ENCODE measurements around the gene DNMBP.
"Not testable (repeated sequence)": the region's sequence is repeated elsewhere in the genome, so short reads cannot be mapped to it uniquely, and the experiment has no call there.

The DNMBP gene

DNA sequence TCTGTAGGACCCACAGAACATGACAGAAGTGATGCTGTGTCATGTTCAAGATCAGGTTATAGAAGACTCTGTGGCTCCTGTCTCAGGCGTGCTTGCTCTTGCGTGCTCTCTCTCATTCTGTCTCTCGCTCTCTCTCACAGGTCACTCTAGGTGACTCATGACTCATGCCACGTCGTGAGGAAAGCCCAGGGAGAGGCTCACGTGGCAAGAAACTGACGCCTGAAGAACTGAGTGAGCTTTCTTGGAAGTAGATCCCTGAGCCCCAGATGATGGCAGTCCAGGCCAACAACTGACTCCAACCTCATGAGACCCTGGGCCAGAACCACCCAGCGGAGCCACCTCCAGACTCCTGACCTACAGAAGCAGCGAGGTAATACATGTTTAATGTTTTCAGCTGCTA is 103.3 kb downstream of the DNMBP start:
- H3K9ac ChIP-seq (ENCODE audit: low read length) = no peak overlapping the region
- H3K27me3 ChIP-seq (ENCODE audit: control insufficient read depth, insufficient read depth, low read length) = no peaks in the 10 kb centered on the region
- H3K27ac ChIP-seq (ENCODE audit: low read depth, low read length) = no peak overlapping the region
- H3K4me3 ChIP-seq (ENCODE audit: low read length) = no peak overlapping the region
- no peaks in the 10 kb centered on the region for H3K4me1 ChIP-seq (ENCODE audit: control insufficient read depth, insufficient read depth, low read length)
- H3K36me3 ChIP-seq (ENCODE audit: control insufficient read depth, insufficient read depth, low read length) = peaks cover 27% of the 10 kb centered on the region

DNA sequence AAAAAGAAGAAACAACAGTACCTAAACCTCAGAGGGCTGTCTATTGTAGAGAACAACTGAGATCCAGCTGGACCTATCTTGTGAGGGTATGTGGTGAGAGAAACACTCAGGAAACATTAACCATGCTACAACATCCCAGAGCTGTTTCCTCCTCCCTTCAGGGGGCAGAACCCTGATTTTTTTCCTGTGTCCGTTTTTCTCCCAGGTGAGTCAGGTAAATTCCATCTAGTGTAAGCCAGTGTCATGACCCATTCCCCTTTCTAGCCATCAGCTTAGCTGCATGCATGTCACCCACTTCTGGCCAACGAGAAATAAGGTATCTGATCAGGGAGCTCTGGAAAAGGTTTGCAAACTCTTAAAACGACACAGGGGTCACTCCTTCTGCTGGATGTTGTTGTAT is 103.8 kb downstream of the DNMBP start:
- no peaks in the 10 kb centered on the region for H3K4me1 ChIP-seq (ENCODE audit: control insufficient read depth, insufficient read depth, low read length)
- H3K27ac ChIP-seq (ENCODE audit: low read depth, low read length) = no peak overlapping the region
- no peaks in the 10 kb centered on the region for H3K27me3 ChIP-seq (ENCODE audit: control insufficient read depth, insufficient read depth, low read length)
- peaks cover 27% of the 10 kb centered on the region for H3K36me3 ChIP-seq (ENCODE audit: control insufficient read depth, insufficient read depth, low read length)
- H3K4me3 ChIP-seq (ENCODE audit: low read length) = no peak overlapping the region
- H3K9ac ChIP-seq (ENCODE audit: low read length) = no peak overlapping the region

DNA sequence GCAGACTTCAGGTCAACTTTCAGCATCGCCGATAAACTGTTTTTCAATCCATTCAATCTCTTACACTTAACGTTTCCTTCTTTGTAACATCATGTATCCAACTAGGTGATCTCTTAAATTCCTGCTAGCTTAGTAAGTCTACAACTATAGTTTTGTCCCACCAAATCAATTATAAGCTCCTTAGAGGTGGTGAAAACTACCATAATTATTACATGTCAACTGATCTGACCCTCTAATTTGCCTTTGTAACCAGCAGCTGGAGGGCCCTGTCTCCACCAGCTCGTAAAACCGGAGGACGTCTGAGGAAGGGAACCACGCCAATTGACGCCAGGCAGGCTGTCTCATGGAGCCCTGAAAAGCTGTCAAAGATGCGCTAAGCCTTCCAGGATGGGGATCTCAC is 113.9 kb downstream of the DNMBP start:
- H3K9ac ChIP-seq (ENCODE audit: low read length) = no peak overlapping the region
- no peaks in the 10 kb centered on the region for H3K4me1 ChIP-seq (ENCODE audit: control insufficient read depth, insufficient read depth, low read length)
- H3K4me3 ChIP-seq (ENCODE audit: low read length) = no peak overlapping the region
- no peak overlapping the region for H3K27ac ChIP-seq (ENCODE audit: low read depth, low read length)
- H3K36me3 ChIP-seq (ENCODE audit: control insufficient read depth, insufficient read depth, low read length) = peaks cover 28% of the 10 kb centered on the region
- no peaks in the 10 kb centered on the region for H3K27me3 ChIP-seq (ENCODE audit: control insufficient read depth, insufficient read depth, low read length)

DNA sequence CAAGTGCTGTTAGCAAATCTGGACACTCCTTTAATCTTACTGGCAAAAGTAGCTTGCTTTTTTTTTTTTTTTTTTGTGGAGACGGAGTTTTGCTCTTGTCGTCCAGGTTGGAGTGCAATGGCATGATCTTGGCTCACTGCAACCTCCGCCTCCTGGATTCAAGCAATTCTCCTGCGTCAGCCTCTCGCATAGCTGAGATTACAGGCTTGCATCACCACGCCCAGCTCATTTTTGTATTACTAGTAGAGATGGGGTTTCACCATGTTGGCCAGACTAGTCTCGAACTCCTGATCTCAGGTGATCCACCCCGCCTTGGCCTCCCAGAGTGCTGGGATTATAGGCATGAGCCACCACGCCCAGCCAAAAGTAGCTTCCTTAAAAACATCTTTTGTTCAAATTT is 114.7 kb downstream of the DNMBP start:
- H3K4me1 ChIP-seq (ENCODE audit: control insufficient read depth, insufficient read depth, low read length); H3K9ac ChIP-seq (ENCODE audit: low read length); H3K4me3 ChIP-seq (ENCODE audit: low read length); H3K27ac ChIP-seq (ENCODE audit: low read depth, low read length); H3K27me3 ChIP-seq (ENCODE audit: control insufficient read depth, insufficient read depth, low read length): not testable (repeated sequence)
- H3K36me3 ChIP-seq (ENCODE audit: control insufficient read depth, insufficient read depth, low read length) = peaks cover 28% of the 10 kb centered on the region

DNA sequence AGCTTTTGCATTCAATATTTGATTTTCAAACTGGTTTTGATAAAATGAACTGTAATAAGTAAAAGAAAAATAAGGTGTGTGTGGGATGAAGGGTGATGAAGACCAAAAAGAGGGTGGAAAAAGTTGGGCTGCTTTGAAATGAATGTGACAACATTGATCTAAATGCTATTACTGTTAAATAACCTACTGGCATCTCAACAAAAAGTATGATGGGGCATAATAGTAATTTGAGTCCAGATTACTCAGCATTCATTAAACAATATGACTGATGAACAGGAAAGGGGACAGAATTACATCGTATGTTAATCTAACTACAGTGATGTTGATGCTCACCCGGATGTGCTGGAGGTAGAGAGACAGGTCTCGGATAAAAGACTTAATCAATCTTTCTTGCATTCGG is 115.1 kb downstream of the DNMBP start:
- H3K36me3 ChIP-seq (ENCODE audit: control insufficient read depth, insufficient read depth, low read length) = peaks cover 26% of the 10 kb centered on the region
- no peaks in the 10 kb centered on the region for H3K27me3 ChIP-seq (ENCODE audit: control insufficient read depth, insufficient read depth, low read length)
- H3K27ac ChIP-seq (ENCODE audit: low read depth, low read length) = no peak overlapping the region
- H3K4me3 ChIP-seq (ENCODE audit: low read length) = no peak overlapping the region
- no peaks in the 10 kb centered on the region for H3K4me1 ChIP-seq (ENCODE audit: control insufficient read depth, insufficient read depth, low read length)
- no peak overlapping the region for H3K9ac ChIP-seq (ENCODE audit: low read length)

DNA sequence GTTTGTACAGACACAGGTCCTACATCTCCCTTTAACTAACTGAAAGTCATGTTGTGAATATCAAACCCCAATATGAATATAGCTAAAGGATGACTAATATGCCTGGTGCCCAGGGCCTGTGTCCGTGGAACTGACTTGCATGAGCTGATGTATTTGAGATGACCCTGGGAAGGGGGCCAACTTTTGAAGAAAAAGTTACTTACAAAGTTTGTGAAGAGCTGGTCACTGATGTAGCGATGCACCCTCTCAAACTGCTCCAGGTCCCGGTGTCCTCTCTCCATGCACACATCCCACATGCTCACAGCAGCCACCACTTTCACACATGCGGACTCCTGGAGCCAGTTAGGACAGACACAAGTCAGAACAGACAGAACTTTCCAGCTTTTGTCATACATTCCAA is 121.1 kb downstream of the DNMBP start:
- no peak overlapping the region for H3K4me3 ChIP-seq (ENCODE audit: low read length)
- H3K27ac ChIP-seq (ENCODE audit: low read depth, low read length) = no peak overlapping the region
- no peaks in the 10 kb centered on the region for H3K4me1 ChIP-seq (ENCODE audit: control insufficient read depth, insufficient read depth, low read length)
- H3K27me3 ChIP-seq (ENCODE audit: control insufficient read depth, insufficient read depth, low read length) = no peaks in the 10 kb centered on the region
- H3K9ac ChIP-seq (ENCODE audit: low read length) = no peak overlapping the region
- H3K36me3 ChIP-seq (ENCODE audit: control insufficient read depth, insufficient read depth, low read length) = peaks cover 14% of the 10 kb centered on the region

DNA sequence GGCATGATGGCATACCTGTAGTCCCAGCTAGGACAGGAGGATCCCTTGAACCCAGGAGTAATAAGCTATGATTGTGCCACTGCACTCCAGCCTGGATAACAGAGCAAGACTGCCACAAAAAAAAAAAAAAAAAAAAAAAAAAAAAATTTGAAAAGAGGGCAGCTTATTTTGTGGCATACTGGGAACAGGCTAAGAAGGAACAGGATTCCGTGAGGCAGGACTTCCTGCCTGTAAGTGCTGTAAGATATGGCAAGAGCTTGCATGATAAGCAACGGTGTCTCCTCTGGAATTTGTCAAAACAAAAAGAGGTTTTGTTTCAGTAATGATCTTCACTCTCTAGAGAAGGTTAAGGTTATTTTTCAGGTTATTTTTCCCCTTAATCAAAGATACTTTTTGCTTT is 126.2 kb downstream of the DNMBP start:
- H3K27me3 ChIP-seq (ENCODE audit: control insufficient read depth, insufficient read depth, low read length) = no peaks in the 10 kb centered on the region
- H3K9ac ChIP-seq (ENCODE audit: low read length) = no peak overlapping the region
- H3K36me3 ChIP-seq (ENCODE audit: control insufficient read depth, insufficient read depth, low read length) = peaks cover 32% of the 10 kb centered on the region
- no peak overlapping the region for H3K4me3 ChIP-seq (ENCODE audit: low read length)
- no peak overlapping the region for H3K27ac ChIP-seq (ENCODE audit: low read depth, low read length)
- H3K4me1 ChIP-seq (ENCODE audit: control insufficient read depth, insufficient read depth, low read length) = no peaks in the 10 kb centered on the region

DNA sequence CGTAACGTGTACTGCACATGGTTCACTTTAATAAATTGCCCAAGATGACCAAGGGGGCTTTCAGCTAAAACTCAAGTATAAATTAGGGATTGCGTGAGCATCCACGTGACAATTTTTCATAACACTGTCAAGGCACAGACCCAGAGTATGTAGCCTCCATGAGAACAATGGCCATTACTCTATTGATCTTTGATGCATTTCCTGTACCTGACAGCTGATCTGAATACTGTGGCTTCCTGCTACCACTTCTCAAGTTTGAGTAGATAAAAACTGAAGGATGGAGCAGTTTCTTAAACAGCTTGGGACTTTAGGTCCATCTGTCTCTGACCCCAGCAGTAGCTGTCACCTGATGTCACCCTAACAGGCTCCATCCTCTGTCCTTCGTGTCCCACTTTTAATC is 128.4 kb downstream of the DNMBP start:
- Histone ChIP-seq H3K9ac (ENCODE audit: low read length) (no peak overlapping the region), H3K27me3 (ENCODE audit: control insufficient read depth, insufficient read depth, low read length) (no peaks in the 10 kb centered on the region), H3K27ac (ENCODE audit: low read depth, low read length) (no peak overlapping the region), H3K4me3 (ENCODE audit: low read length) (no peak overlapping the region), H3K4me1 (ENCODE audit: control insufficient read depth, insufficient read depth, low read length) (no peaks in the 10 kb centered on the region), H3K36me3 (ENCODE audit: control insufficient read depth, insufficient read depth, low read length) (peaks cover 40% of the 10 kb centered on the region)

DNA sequence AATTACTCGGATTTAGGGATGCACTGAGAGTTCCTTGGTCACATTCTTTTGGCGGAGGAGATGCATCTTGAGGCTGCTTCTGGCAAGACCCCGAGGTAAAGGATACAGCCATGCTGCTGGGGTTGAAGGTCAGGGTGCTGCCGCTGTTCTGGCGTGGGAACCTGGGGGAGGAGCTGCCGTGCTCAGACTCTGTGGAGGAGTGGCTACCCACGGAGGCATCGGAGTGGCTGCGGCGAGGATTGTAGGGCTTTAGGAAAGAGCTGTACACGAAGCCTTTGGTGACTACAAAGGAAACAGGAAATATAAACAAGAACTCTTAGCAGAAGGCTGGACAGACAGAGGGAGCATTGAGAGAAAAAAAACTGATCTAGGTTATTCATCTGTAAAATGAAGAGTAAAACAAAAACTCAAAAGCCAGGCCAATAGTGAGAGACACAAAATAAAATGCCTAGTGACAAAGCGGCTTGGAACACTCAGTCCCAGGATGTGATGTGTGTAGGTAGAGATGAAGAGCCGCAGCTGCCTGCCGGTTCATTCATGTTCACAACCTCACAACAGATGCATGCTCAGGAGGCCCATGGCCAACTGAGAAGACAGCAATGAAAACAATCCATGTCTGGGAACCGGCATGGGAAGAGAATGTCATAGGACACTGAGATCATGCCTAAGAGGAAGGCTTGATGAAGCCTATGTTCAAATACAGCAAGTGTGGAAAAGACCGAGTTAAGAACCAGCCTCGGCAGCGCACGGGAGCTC is 129.5 kb downstream of the DNMBP start:
- H3K36me3 ChIP-seq (ENCODE audit: control insufficient read depth, insufficient read depth, low read length) = peaks cover 32% of the 10 kb centered on the region
- peak overlapping the region; percentile 1 for H3K27ac ChIP-seq (ENCODE audit: low read depth, low read length)
- H3K9ac ChIP-seq (ENCODE audit: low read length) = no peak overlapping the region
- H3K4me1 ChIP-seq (ENCODE audit: control insufficient read depth, insufficient read depth, low read length) = no peaks in the 10 kb centered on the region
- no peaks in the 10 kb centered on the region for H3K27me3 ChIP-seq (ENCODE audit: control insufficient read depth, insufficient read depth, low read length)
- no peak overlapping the region for H3K4me3 ChIP-seq (ENCODE audit: low read length)

DNA sequence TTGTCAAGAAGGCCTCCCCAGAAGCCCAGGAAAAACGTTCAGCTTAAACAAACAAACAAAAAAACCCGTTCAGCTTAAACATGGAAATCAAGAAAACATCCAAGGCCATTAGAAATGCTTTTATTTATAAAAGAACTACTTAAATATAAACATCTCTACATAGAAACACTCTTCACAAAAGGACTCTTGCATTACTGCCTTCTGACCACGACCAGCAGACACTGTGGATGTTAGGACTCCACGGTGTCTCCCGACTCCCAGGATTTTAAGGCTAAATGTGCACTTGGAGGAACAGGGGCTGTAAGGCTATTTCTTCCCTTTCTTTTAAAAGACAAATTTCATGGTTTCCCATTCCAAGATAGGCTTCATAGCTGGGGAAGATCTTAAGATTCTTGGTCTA is 134.3 kb downstream of the DNMBP start:
- Histone ChIP-seq H3K27ac (ENCODE audit: low read depth, low read length) (no peak overlapping the region), H3K36me3 (ENCODE audit: control insufficient read depth, insufficient read depth, low read length) (peaks cover 23% of the 10 kb centered on the region), H3K4me3 (ENCODE audit: low read length) (no peak overlapping the region), H3K4me1 (ENCODE audit: control insufficient read depth, insufficient read depth, low read length) (no peaks in the 10 kb centered on the region), H3K27me3 (ENCODE audit: control insufficient read depth, insufficient read depth, low read length) (no peaks in the 10 kb centered on the region), H3K9ac (ENCODE audit: low read length) (no peak overlapping the region)

DNA sequence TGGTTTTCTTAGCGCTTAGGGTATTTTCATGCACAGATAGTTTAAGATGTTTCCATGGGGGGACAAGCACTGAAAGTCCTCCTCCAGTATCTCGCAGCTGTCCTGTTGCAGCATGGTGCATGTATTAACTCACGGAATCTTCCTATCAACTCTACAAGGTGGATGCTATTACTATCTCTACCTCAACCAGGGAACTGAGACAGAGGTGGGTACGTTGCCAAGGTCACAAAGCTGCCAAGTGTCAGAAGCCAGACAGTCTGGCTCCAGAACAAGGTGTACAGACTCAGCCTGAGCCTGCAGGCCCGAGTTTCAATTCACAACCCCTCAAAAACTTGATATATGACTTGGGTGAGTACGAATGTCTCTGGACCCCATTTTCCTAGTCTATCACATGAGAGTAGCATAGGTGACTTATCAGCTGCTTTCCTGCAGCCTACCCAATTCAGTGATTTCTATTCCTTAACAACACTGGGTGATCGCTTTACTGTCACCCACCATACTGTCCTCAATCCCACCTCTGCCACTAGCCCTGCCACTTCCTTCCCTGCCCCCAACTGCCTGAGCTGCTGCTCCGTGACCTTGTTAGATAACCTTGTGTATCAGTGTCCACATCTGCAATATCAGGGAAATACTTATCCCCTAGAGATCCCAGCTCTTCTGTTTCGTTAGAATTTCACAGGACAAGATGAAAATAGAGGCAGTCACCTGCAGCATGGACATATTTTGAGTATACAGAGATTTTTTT is 135.2 kb downstream of the DNMBP start:
- no peak overlapping the region for H3K4me3 ChIP-seq (ENCODE audit: low read length)
- H3K27ac ChIP-seq (ENCODE audit: low read depth, low read length) = no peak overlapping the region
- no peak overlapping the region for H3K9ac ChIP-seq (ENCODE audit: low read length)
- peaks cover 16% of the 10 kb centered on the region for H3K36me3 ChIP-seq (ENCODE audit: control insufficient read depth, insufficient read depth, low read length)
- H3K27me3 ChIP-seq (ENCODE audit: control insufficient read depth, insufficient read depth, low read length) = no peaks in the 10 kb centered on the region
- no peaks in the 10 kb centered on the region for H3K4me1 ChIP-seq (ENCODE audit: control insufficient read depth, insufficient read depth, low read length)

DNA sequence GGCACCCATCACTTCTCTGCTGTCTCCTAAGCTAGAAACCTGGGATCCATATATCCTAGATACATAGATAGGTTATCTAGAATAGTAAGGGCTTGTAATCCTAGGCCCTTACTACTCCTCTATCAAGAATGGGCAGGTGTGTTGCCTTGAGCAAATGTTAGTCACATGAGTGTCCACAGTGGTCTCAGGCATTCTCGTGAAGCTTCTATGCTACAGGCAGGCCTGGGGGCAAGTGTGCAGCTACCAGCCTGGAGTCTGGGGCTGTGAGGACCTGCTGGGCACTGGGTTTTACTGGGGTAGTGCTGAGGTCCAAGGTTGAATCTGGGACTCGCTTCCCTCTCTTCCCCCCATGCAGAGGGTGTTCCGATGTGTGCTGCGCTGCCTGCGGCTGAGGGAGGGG is 135.9 kb downstream of the DNMBP start:
- no peaks in the 10 kb centered on the region for H3K4me1 ChIP-seq (ENCODE audit: control insufficient read depth, insufficient read depth, low read length)

More for the DNA sequence above, 135.9 kb downstream of the DNMBP start:
- no peaks in the 10 kb centered on the region for H3K27me3 ChIP-seq (ENCODE audit: control insufficient read depth, insufficient read depth, low read length)
- H3K36me3 ChIP-seq (ENCODE audit: control insufficient read depth, insufficient read depth, low read length) = peaks cover 11% of the 10 kb centered on the region
- H3K9ac ChIP-seq (ENCODE audit: low read length) = no peak overlapping the region
- H3K4me3 ChIP-seq (ENCODE audit: low read length) = no peak overlapping the region
- no peak overlapping the region for H3K27ac ChIP-seq (ENCODE audit: low read depth, low read length)
